IMR-90 (cell line): ENCODE measurements around the gene EBLN1. TPM values are rescaled to one million over a fixed set of nuclear protein-coding genes. Genes with fewer than 3 reads are reported as not detected.

Source experiments
- ATAC-seq: fragments of 200-7000 bp; cut with Tn5 transposase; 2 replicates; pipeline ENCODE4 v1.9.1; 2020; ENCODE audit warnings: low read depth, mild to moderate bottlenecking, moderate library complexity
- BruUV-seq: library from RNA; stranded (reverse); fragments of 400-500 nt; replicated peaks from 2 replicates; lab custom pipeline; 2021; lab: Mats Ljungman, UMichigan
- CTCF ChIA-PET: fragments of 300-600 bp; formaldehyde crosslinking; extraction: SDS; loops from one replicate; lab custom pipeline; 2021; ENCODE audit warnings: antibody characterized with exemption; lab: Yijun Ruan, JAX
- POLR2A ChIA-PET: fragments of 300-600 bp; sonication (Branson Sonifier 250); formaldehyde crosslinking; loops from one replicate; lab custom pipeline; 2022; ENCODE audit warnings: antibody characterized with exemption; ENCODE audit not compliant: unreplicated experiment; lab: Charles Lee
- DNase-seq: peaks from one replicate; pipeline ENCODE4 v3.0.0; 2013
- H2AFZ ChIP-seq: replicated peaks from 2 replicates; pipeline ENCODE3; 2013; ENCODE audit warnings: low read length, mild to moderate bottlenecking; ENCODE audit not compliant: poor library complexity
- H2AK5ac ChIP-seq: 2 replicates; pipeline ENCODE4 v1.6.1; 2013; ENCODE audit warnings: low read depth, low read length, inconsistent platforms
- H2AK9ac ChIP-seq: replicated peaks from 2 replicates; pipeline ENCODE3; 2013; ENCODE audit warnings: mild to moderate bottlenecking, low read depth, low read length, moderate library complexity; ENCODE audit not compliant: poor library complexity
- H2BK120ac ChIP-seq: 2 replicates; pipeline ENCODE4 v1.6.1; 2013; ENCODE audit warnings: low read depth, low read length, inconsistent platforms
- H2BK15ac ChIP-seq: 3 replicates; pipeline ENCODE4 v1.6.1; 2013; ENCODE audit warnings: low read depth, low read length, inconsistent platforms
- H2BK20ac ChIP-seq: 2 replicates; pipeline ENCODE4 v1.6.1; 2013; ENCODE audit warnings: low read depth, mild to moderate bottlenecking, inconsistent platforms, low read length, moderate library complexity
- H2BK5ac ChIP-seq: 2 replicates; pipeline ENCODE4 v1.6.1; 2013; ENCODE audit warnings: mild to moderate bottlenecking, low read depth, low read length, inconsistent platforms; ENCODE audit not compliant: poor library complexity, severe bottlenecking
- H3K14ac ChIP-seq: replicated peaks from 2 replicates; pipeline ENCODE4 v1.6.1; 2013; ENCODE audit warnings: low read depth, low read length, inconsistent platforms
- H3K18ac ChIP-seq: 2 replicates; pipeline ENCODE4 v1.6.1; 2013; ENCODE audit warnings: low read depth, low read length, control low read depth
- H3K23ac ChIP-seq: 2 replicates; pipeline ENCODE4 v1.6.1; 2013; ENCODE audit warnings: low read depth, low read length, inconsistent platforms
- H3K27ac ChIP-seq: 2 replicates; pipeline ENCODE4 v1.5.1; 2013; ENCODE audit warnings: mild to moderate bottlenecking, control low read depth, low read length; ENCODE audit not compliant: insufficient read depth
- H3K27me3 ChIP-seq: 2 replicates; pipeline ENCODE4 v1.6.1; 2013; ENCODE audit warnings: low read length; ENCODE audit not compliant: control insufficient read depth, insufficient read depth
- H3K36me3 ChIP-seq: 2 replicates; pipeline ENCODE4 v1.6.1; 2013; ENCODE audit warnings: low read length, mixed read lengths; ENCODE audit not compliant: control insufficient read depth, insufficient read depth
- H3K4ac ChIP-seq: 2 replicates; pipeline ENCODE4 v1.6.1; 2013; ENCODE audit warnings: low read depth, low read length, inconsistent platforms
- H3K4me1 ChIP-seq: 2 replicates; pipeline ENCODE4 v1.6.1; 2013; ENCODE audit warnings: low read length, mixed read lengths; ENCODE audit not compliant: control insufficient read depth, insufficient read depth
- H3K4me2 ChIP-seq: 2 replicates; pipeline ENCODE4 v1.6.1; 2013; ENCODE audit warnings: low read depth, mild to moderate bottlenecking, control low read depth, low read length, moderate library complexity
- H3K4me3 ChIP-seq: 2 replicates; pipeline ENCODE4 v1.5.1; 2013; ENCODE audit warnings: low read depth, mild to moderate bottlenecking, control low read depth, low read length, moderate library complexity; ENCODE audit not compliant: insufficient read depth
- H3K56ac ChIP-seq: 2 replicates; pipeline ENCODE4 v1.6.1; 2013; ENCODE audit warnings: low read length, inconsistent platforms; ENCODE audit not compliant: insufficient read depth; ENCODE audit errors: extremely low read depth
- H3K79me1 ChIP-seq, 2 experiments: 2 replicates each; pipeline ENCODE4 v1.6.1; 2013; ENCODE audit warnings: low read length in 2 of 2, inconsistent platforms in 1 of 2, low read depth in 1 of 2
- H3K9ac ChIP-seq: 2 replicates; pipeline ENCODE4 v1.6.1; 2013; ENCODE audit warnings: low read depth, low read length, control low read depth
- H3K9me1 ChIP-seq: 2 replicates; pipeline ENCODE4 v1.6.1; 2013; ENCODE audit warnings: low read length, inconsistent platforms; ENCODE audit not compliant: insufficient read depth
- H3K9me3 ChIP-seq: 2 replicates; pipeline ENCODE4 v1.6.1; 2013; ENCODE audit warnings: low read length; ENCODE audit not compliant: control insufficient read depth, insufficient read depth
- H4K20me1 ChIP-seq: 2 replicates; pipeline ENCODE4 v1.6.1; 2013; ENCODE audit warnings: low read length, inconsistent platforms; ENCODE audit not compliant: insufficient read depth
- H4K5ac ChIP-seq: 2 replicates; pipeline ENCODE4 v1.6.1; 2013; ENCODE audit warnings: mild to moderate bottlenecking, low read depth, low read length, control low read depth
- H4K8ac ChIP-seq, 2 experiments: 2 replicates each; pipeline ENCODE4 v1.6.1; 2013; ENCODE audit warnings: low read depth in 2 of 2, low read length in 2 of 2, control low read depth in 1 of 2, inconsistent platforms in 1 of 2
- H4K91ac ChIP-seq: 2 replicates; pipeline ENCODE4 v1.6.1; 2013; ENCODE audit warnings: low read depth, low read length, inconsistent platforms; ENCODE audit not compliant: insufficient read depth
- CEBPB ChIP-seq: IDR thresholded peaks from 2 replicates; pipeline ENCODE4 v1.6.1; 2012; ENCODE audit warnings: low read depth, low read length, improper control_type of control experiment
- RCOR1 ChIP-seq: IDR thresholded peaks from 2 replicates; pipeline ENCODE4 v1.6.1; 2012; ENCODE audit warnings: mild to moderate bottlenecking, low read length, improper control_type of control experiment; ENCODE audit not compliant: insufficient replicate concordance
- WGBS, 2 experiments: methylation state at CpG; one replicate each; pipeline versions ENCODE4 v1.1.5 to v1.1.7; 2013; ENCODE audit warnings: missing lambda C conversion rate in 2 of 2; ENCODE audit not compliant: insufficient read length in 1 of 2; ENCODE audit errors: extremely low coverage in 2 of 2; 5-methylcytosine and 5-hydroxymethylcytosine counted together
- dilution Hi-C: fragments of 300-500 bp; cut with HindIII; formaldehyde crosslinking; loops from one replicate; pipeline ENCODE4 v1.14.3; 2018; ENCODE audit warnings: low sequenced_read_pairs; ENCODE audit not compliant: unreplicated experiment
- in situ Hi-C: fragments of 300-500 bp; cut with MboI; formaldehyde crosslinking; loops from 3 replicates; pipeline ENCODE4 v1.14.3; 2019; ENCODE audit warnings: low sequenced_read_pairs, inconsistent platforms, mixed read lengths
- intact Hi-C: fragments of 100-400 bp; cut with micrococcal nuclease; formaldehyde crosslinking; loops from 2 replicates; pipeline ENCODE4 v1.10.0; 2022
- polyA plus RNA-seq, 3 experiments: library from polyadenylated mRNA; depleted of rRNA; stranded (reverse); fragments of >200 nt; gene quantifications; 2 replicates each; pipeline ENCODE4 v1.2.3, GENCODE V29; 2012; ENCODE audit warnings: low replicate concordance in 1 of 3
- total RNA-seq: library from RNA; depleted of rRNA; stranded (reverse); fragments of >200 nt; gene quantifications from 2 replicates; pipeline ENCODE4 v1.2.3, GENCODE V29; 2012
- TF ChIP-seq, protein P1 (sequence below): conservative IDR thresholded peaks from 2 replicates; pipeline ENCODE4 v1.5.1; 2012; ENCODE audit warnings: mild to moderate bottlenecking, low read depth, low read length, improper control_type of control experiment

EBLN1 gene
- total and polyA plus RNA-seq, 2 of the 4 experiments (the other 2 are of a cell fraction): not detected

DNA sequence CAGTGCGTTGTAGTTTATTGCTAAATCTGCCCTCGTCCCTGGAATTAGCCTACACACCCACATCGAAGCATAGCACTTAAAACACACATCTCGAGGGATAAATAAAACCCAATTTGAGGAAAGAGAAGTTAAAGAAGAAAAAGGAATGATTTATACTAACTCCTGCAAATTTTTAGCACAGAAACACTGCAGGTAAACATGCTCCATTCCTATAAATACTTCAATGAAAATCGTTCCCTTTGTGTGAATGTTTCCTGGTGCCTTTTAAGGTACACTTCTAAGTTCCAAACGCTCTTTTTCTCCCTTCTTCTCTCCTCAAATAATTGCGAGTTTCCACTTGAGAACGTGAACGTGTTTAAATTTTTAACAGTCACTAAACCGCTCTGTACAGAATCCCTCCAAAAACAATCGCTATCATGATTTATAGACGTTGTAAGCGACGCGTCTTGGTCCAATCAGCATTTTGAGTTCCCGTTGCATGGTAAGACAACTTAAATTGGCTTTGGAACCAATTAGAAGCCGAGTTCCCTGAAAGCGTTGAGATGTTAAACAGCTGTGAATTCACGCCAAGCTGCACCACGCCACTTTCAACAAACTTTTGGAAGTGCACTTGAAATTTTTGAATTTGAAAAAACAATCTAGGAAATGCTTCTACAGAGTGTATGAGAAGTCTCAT is 12.5 kb upstream of the EBLN1 start:
- ChIA-PET CTCF (interaction anchor here (0.9 to 1.0 kb wide), 2 partner anchors 14 to 15 kb away, joined by 3 to 6 read pairs; no protein-coding TSS in a partner anchor), POLR2A (no interaction called here)
- Histone ChIP-seq H3K23ac (no peak overlapping the region), H4K5ac (no peak overlapping the region), H3K4me2 (peak overlapping the region; percentile 74), H2BK15ac (no peak overlapping the region), H3K56ac (no peak overlapping the region), H3K4ac (no peak overlapping the region), H3K14ac (no peak overlapping the region), H3K4me3 (peak overlapping the region; percentile 74), H3K27ac (no peak overlapping the region), H2BK120ac (no peak overlapping the region), H3K79me1 (no peaks in the 10 kb centered on the region), H2BK20ac (no peak overlapping the region), H3K27me3 (peaks cover 4% of the 10 kb centered on the region; the same call in 1 of the 2 replicates), H3K18ac (no peak overlapping the region), H3K4me1 (no peaks in the 10 kb centered on the region), H4K20me1 (no peaks in the 10 kb centered on the region), H2AK5ac (no peak overlapping the region), H4K8ac (no peak overlapping the region), H2AK9ac (no peak overlapping the region), H3K36me3 (no peaks in the 10 kb centered on the region), H2BK5ac (no peak overlapping the region), H3K9me1 (no peaks in the 10 kb centered on the region), H4K91ac (no peak overlapping the region), H2AFZ (no peak overlapping the region), H3K9ac (peak overlapping the region; percentile 4; the same call in 1 of the 2 replicates), H3K9me3 (no peaks in the 10 kb centered on the region)
- 0% methylated on average over 6 of the region's 20 CpGs; no CpG with 5 or more reads in 1 of the 2 experiments for WGBS, 2 experiments
- in situ Hi-C loops (no loop called here), dilution Hi-C loops (no loop called here), intact Hi-C loops (no loop called here)
- DNase-seq (peak; percentile 29), ATAC-seq (no peak)
- TF ChIP-seq CEBPB: peak; percentile 16; the same call in 1 of the 2 replicates
- TF ChIP-seq RCOR1: no peak
- TF ChIP-seq, protein P1, sequence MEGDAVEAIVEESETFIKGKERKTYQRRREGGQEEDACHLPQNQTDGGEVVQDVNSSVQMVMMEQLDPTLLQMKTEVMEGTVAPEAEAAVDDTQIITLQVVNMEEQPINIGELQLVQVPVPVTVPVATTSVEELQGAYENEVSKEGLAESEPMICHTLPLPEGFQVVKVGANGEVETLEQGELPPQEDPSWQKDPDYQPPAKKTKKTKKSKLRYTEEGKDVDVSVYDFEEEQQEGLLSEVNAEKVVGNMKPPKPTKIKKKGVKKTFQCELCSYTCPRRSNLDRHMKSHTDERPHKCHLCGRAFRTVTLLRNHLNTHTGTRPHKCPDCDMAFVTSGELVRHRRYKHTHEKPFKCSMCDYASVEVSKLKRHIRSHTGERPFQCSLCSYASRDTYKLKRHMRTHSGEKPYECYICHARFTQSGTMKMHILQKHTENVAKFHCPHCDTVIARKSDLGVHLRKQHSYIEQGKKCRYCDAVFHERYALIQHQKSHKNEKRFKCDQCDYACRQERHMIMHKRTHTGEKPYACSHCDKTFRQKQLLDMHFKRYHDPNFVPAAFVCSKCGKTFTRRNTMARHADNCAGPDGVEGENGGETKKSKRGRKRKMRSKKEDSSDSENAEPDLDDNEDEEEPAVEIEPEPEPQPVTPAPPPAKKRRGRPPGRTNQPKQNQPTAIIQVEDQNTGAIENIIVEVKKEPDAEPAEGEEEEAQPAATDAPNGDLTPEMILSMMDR: no peak
- no TSS peak for BruUV-seq
